Neural progenitor cell (in vitro differentiated cells): ENCODE measurements around the gene LEFTY1.

Experiments used
- EZH2phosphoT487 ChIP-seq: fragments of 200-600 bp; sonication (generic); IDR thresholded peaks from 2 replicates; pipeline ENCODE4 v1.6.1; 2017; ENCODE audit warnings: antibody characterized with exemption
- TF ChIP-seq, protein P1 (sequence below): fragments of 200-600 bp; sonication (generic); IDR thresholded peaks from 2 replicates; pipeline ENCODE4 v1.5.1; 2017; ENCODE audit warnings: antibody characterized with exemption, mild to moderate bottlenecking

DNA sequence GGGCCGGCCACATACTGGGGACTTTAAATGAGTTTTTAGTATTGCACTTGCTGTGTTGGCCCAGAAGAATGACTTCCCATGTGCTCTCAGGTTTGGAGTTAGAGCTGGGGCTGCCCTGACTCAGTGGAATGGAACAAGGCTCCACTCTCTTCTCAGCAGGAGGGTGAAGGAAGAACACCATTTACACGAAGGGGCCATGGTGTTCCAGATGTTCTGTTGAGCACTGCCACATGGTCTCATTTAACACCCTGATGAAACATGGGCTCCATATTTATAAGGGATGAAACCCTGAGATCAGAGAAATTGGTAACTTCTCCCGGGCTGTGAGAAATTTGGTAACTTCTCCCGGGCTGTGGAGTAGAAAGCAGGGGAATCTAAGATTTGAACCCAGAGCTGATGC lies 29.3 kb upstream of the LEFTY1 start:
- TF ChIP-seq, protein P1, sequence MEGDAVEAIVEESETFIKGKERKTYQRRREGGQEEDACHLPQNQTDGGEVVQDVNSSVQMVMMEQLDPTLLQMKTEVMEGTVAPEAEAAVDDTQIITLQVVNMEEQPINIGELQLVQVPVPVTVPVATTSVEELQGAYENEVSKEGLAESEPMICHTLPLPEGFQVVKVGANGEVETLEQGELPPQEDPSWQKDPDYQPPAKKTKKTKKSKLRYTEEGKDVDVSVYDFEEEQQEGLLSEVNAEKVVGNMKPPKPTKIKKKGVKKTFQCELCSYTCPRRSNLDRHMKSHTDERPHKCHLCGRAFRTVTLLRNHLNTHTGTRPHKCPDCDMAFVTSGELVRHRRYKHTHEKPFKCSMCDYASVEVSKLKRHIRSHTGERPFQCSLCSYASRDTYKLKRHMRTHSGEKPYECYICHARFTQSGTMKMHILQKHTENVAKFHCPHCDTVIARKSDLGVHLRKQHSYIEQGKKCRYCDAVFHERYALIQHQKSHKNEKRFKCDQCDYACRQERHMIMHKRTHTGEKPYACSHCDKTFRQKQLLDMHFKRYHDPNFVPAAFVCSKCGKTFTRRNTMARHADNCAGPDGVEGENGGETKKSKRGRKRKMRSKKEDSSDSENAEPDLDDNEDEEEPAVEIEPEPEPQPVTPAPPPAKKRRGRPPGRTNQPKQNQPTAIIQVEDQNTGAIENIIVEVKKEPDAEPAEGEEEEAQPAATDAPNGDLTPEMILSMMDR = no peak
- no peak for TF ChIP-seq EZH2phosphoT487
